ENCODE results near the gene PPP2R2B. TPM values are rescaled to one million over a fixed set of nuclear protein-coding genes. Genes with fewer than 3 reads are reported as not detected.

PPP2R2B gene
- total and polyA plus RNA-seq, 2 donors (not counting 1 experiment from before 2014, with no cell fraction given) = 0.67 to 1.5 TPM

DNA sequence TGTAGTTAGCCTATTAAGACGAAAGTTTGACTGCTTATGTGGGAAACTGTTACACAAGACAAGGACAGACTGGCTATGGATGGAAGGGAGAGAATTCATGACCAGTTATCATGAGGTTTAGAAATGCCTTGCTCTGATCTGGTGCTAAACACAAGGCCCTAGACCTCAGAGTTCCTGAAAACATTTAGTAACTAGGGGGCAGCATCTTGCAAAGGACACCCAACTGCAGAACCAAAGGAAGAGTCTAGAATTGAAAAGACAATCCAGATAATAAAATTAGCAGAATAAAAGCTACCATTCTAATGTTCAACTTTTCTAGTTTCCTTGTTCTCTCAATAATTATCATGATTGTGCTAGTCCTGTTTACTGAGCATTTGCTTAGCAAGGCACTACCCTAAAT lies 232.1 kb downstream of the PPP2R2B start:
- no peak overlapping the region for H3K27ac ChIP-seq (ENCODE audit: insufficient read depth, low read length)
- TF ChIP-seq, protein P1, sequence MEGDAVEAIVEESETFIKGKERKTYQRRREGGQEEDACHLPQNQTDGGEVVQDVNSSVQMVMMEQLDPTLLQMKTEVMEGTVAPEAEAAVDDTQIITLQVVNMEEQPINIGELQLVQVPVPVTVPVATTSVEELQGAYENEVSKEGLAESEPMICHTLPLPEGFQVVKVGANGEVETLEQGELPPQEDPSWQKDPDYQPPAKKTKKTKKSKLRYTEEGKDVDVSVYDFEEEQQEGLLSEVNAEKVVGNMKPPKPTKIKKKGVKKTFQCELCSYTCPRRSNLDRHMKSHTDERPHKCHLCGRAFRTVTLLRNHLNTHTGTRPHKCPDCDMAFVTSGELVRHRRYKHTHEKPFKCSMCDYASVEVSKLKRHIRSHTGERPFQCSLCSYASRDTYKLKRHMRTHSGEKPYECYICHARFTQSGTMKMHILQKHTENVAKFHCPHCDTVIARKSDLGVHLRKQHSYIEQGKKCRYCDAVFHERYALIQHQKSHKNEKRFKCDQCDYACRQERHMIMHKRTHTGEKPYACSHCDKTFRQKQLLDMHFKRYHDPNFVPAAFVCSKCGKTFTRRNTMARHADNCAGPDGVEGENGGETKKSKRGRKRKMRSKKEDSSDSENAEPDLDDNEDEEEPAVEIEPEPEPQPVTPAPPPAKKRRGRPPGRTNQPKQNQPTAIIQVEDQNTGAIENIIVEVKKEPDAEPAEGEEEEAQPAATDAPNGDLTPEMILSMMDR (conservative IDR thresholded peaks at IDR 0.05 in 1 of 2, IDR thresholded peaks at IDR 0.05 in 1 of 2; ENCODE audit: low read depth in 1 of 2, low read length in 2 of 2) = no peak
- TF ChIP-seq EZH2 (IDR thresholded peaks at IDR 0.05; ENCODE audit: low read length, missing control alignments) = no peak
- H3K9ac ChIP-seq (ENCODE audit: insufficient read depth, low read length) = no peak overlapping the region

GRCh38 chr5:146645342-146645741 lies 233.2 kb downstream of the PPP2R2B start:
- Histone ChIP-seq H3K4me3 (replicated peaks in 1 of 4; ENCODE audit: control extremely low read depth in 1 of 4, insufficient read depth in 1 of 4, low read depth in 3 of 4, low read length in 4 of 4) (no peak overlapping the region), H3K36me3 (ENCODE audit: control insufficient read depth, insufficient read depth, low read length) (no peaks in the 10 kb centered on the region), H3K9me3 (ENCODE audit: control insufficient read depth, insufficient read depth, low read depth, low read length) (no peaks in the 10 kb centered on the region), H3K79me2 (ENCODE audit: control insufficient read depth, insufficient read depth, low read length) (no peaks in the 10 kb centered on the region), H3K27ac (ENCODE audit: insufficient read depth, low read length) (no peak overlapping the region), H4K20me1 (ENCODE audit: control insufficient read depth, extremely low read depth, insufficient read depth, low read length) (no peaks in the 10 kb centered on the region), H3K4me2 (ENCODE audit: extremely low read depth, insufficient read depth, low read length) (no peak overlapping the region), H3K27me3 (ENCODE audit: control insufficient read depth, insufficient read depth, low read length) (no peaks in the 10 kb centered on the region), H2AFZ (ENCODE audit: low read length) (no peak overlapping the region), H3K4me1 (ENCODE audit: control insufficient read depth, extremely low read depth, insufficient read depth, low read length) (no peaks in the 10 kb centered on the region), H3K9ac (ENCODE audit: insufficient read depth, low read length) (no peak overlapping the region)
- TF ChIP-seq EZH2 (IDR thresholded peaks at IDR 0.05; ENCODE audit: low read length, missing control alignments) = no peak
- TF ChIP-seq, protein P1 (conservative IDR thresholded peaks at IDR 0.05 in 1 of 2, IDR thresholded peaks at IDR 0.05 in 1 of 2; ENCODE audit: low read depth in 1 of 2, low read length in 2 of 2) = no peak
- DNase-seq (ENCODE audit: low read depth in 2 of 2) = no peak

More for the DNA sequence above, 232.1 kb downstream of the PPP2R2B start:
- Histone ChIP-seq H2AFZ (ENCODE audit: low read length) (no peak overlapping the region), H3K36me3 (ENCODE audit: control insufficient read depth, insufficient read depth, low read length) (no peaks in the 10 kb centered on the region), H3K9me3 (ENCODE audit: control insufficient read depth, insufficient read depth, low read depth, low read length) (no peaks in the 10 kb centered on the region), H3K4me3 (replicated peaks in 1 of 4; ENCODE audit: control extremely low read depth in 1 of 4, insufficient read depth in 1 of 4, low read depth in 3 of 4, low read length in 4 of 4) (no peak overlapping the region), H3K27me3 (ENCODE audit: control insufficient read depth, insufficient read depth, low read length) (no peaks in the 10 kb centered on the region), H3K4me2 (ENCODE audit: extremely low read depth, insufficient read depth, low read length) (no peak overlapping the region), H3K79me2 (ENCODE audit: control insufficient read depth, insufficient read depth, low read length) (no peaks in the 10 kb centered on the region), H3K4me1 (ENCODE audit: control insufficient read depth, extremely low read depth, insufficient read depth, low read length) (no peaks in the 10 kb centered on the region), H4K20me1 (ENCODE audit: control insufficient read depth, extremely low read depth, insufficient read depth, low read length) (no peaks in the 10 kb centered on the region)
- DNase-seq (ENCODE audit: low read depth in 2 of 2) = no peak

DNA sequence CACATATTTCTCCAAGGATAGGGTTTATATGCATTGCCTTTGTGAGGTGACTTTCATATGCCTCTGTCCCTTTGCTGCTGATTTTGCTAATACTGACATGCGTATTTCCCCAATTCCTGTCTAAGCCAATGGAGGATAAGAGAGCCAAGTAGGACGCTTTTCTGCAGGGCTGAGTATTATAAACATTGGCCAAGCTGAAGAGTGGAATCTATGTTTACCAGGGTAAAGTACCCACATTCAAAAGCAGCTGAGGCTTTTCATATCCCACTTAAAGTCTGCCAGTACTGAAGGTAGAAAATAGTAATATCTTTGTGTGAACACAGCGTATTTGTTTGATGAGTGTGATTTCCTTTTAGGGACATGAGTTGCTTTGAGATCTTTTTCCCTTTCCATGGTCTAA lies 233.7 kb downstream of the PPP2R2B start:
- Histone ChIP-seq H3K27ac (ENCODE audit: insufficient read depth, low read length) (no peak overlapping the region), H3K4me3 (replicated peaks in 1 of 4; ENCODE audit: control extremely low read depth in 1 of 4, insufficient read depth in 1 of 4, low read depth in 3 of 4, low read length in 4 of 4) (no peak overlapping the region), H3K27me3 (ENCODE audit: control insufficient read depth, insufficient read depth, low read length) (no peaks in the 10 kb centered on the region), H4K20me1 (ENCODE audit: control insufficient read depth, extremely low read depth, insufficient read depth, low read length) (no peaks in the 10 kb centered on the region), H3K79me2 (ENCODE audit: control insufficient read depth, insufficient read depth, low read length) (no peaks in the 10 kb centered on the region), H2AFZ (ENCODE audit: low read length) (no peak overlapping the region), H3K4me1 (ENCODE audit: control insufficient read depth, extremely low read depth, insufficient read depth, low read length) (no peaks in the 10 kb centered on the region), H3K4me2 (ENCODE audit: extremely low read depth, insufficient read depth, low read length) (no peak overlapping the region), H3K9ac (ENCODE audit: insufficient read depth, low read length) (no peak overlapping the region), H3K9me3 (ENCODE audit: control insufficient read depth, insufficient read depth, low read depth, low read length) (no peaks in the 10 kb centered on the region), H3K36me3 (ENCODE audit: control insufficient read depth, insufficient read depth, low read length) (no peaks in the 10 kb centered on the region)
- no peak for TF ChIP-seq EZH2 (IDR thresholded peaks at IDR 0.05; ENCODE audit: low read length, missing control alignments)
- TF ChIP-seq, protein P1 (conservative IDR thresholded peaks at IDR 0.05 in 1 of 2, IDR thresholded peaks at IDR 0.05 in 1 of 2; ENCODE audit: low read depth in 1 of 2, low read length in 2 of 2) = no peak
- no peak for DNase-seq (ENCODE audit: low read depth in 2 of 2)

Data from fibroblast of lung (primary cell).